DOHH2 (cell line): ENCODE measurements around the gene KCNMA1.

Source experiments
- H3F3A ChIP-seq: fragments of 200-600 bp; sonication (generic), shearing (Covaris generic); 2 replicates; pipeline ENCODE4 v1.6.0; 2016; ENCODE audit warnings: antibody characterized with exemption, mild to moderate bottlenecking; ENCODE audit not compliant: control insufficient read depth, insufficient read depth
- H3K27ac ChIP-seq: fragments of 200-600 bp; sonication (generic); 2 replicates; pipeline ENCODE4 v1.5.1; 2014; ENCODE audit warnings: low read depth, mild to moderate bottlenecking, low read length, moderate library complexity
- H3K27me3 ChIP-seq: fragments of 200-600 bp; sonication (generic); 2 replicates; pipeline ENCODE4 v1.6.1; 2014; ENCODE audit warnings: mild to moderate bottlenecking, low read length, mixed read lengths; ENCODE audit not compliant: control insufficient read depth
- H3K36me3 ChIP-seq: fragments of 200-600 bp; sonication (generic); 2 replicates; pipeline ENCODE4 v1.6.1; 2014; ENCODE audit warnings: mild to moderate bottlenecking, low read length, moderate library complexity, mixed read lengths; ENCODE audit not compliant: control insufficient read depth
- H3K4me1 ChIP-seq: fragments of 200-600 bp; sonication (generic); 2 replicates; pipeline ENCODE4 v1.6.1; 2014; ENCODE audit warnings: mild to moderate bottlenecking, low read length, mixed read lengths; ENCODE audit not compliant: control insufficient read depth
- H3K4me2 ChIP-seq: fragments of 200-600 bp; sonication (generic); 2 replicates; pipeline ENCODE4 v1.6.0; 2014; ENCODE audit warnings: mild to moderate bottlenecking, low read length, moderate library complexity
- H3K4me3 ChIP-seq: fragments of 200-600 bp; sonication (generic); 2 replicates; pipeline ENCODE4 v1.5.1; 2014; ENCODE audit warnings: mild to moderate bottlenecking, low read length, mixed read lengths
- H3K79me2 ChIP-seq: fragments of 200-600 bp; sonication (generic); 2 replicates; pipeline ENCODE4 v1.6.1; 2014; ENCODE audit warnings: mild to moderate bottlenecking, low read length, mixed read lengths; ENCODE audit not compliant: control insufficient read depth
- H3K9me2 ChIP-seq: fragments of 200-600 bp; sonication (generic); replicated peaks from 2 replicates; pipeline ENCODE4 v1.6.1; 2014; ENCODE audit warnings: mild to moderate bottlenecking, low read length, mixed read lengths; ENCODE audit not compliant: control insufficient read depth
- H3K9me3 ChIP-seq: fragments of 200-600 bp; sonication (generic); 2 replicates; pipeline ENCODE4 v1.6.1; 2014; ENCODE audit warnings: antibody characterized with exemption, low read length, mixed read lengths; ENCODE audit not compliant: control insufficient read depth, insufficient read depth
- H4K20me1 ChIP-seq: fragments of 200-600 bp; sonication (generic); 2 replicates; pipeline ENCODE4 v1.6.0; 2014; ENCODE audit warnings: low read depth, mild to moderate bottlenecking, antibody characterized with exemption, low read length, moderate library complexity; ENCODE audit not compliant: control insufficient read depth, insufficient read depth
- EZH2phosphoT487 ChIP-seq: fragments of 200-600 bp; sonication (generic); IDR thresholded peaks from 2 replicates; pipeline ENCODE4 v1.6.1; 2017; ENCODE audit warnings: borderline replicate concordance, mild to moderate bottlenecking, antibody characterized with exemption, low read length, moderate library complexity, mixed read lengths
- TF ChIP-seq, protein P1 (sequence below): fragments of 200-600 bp; sonication (generic); IDR thresholded peaks from one replicate; pipeline ENCODE4 v1.5.1; 2014; ENCODE audit warnings: antibody characterized with exemption, mild to moderate bottlenecking, low read depth, low read length; ENCODE audit not compliant: poor library complexity, severe bottlenecking

KCNMA1 gene

DNA sequence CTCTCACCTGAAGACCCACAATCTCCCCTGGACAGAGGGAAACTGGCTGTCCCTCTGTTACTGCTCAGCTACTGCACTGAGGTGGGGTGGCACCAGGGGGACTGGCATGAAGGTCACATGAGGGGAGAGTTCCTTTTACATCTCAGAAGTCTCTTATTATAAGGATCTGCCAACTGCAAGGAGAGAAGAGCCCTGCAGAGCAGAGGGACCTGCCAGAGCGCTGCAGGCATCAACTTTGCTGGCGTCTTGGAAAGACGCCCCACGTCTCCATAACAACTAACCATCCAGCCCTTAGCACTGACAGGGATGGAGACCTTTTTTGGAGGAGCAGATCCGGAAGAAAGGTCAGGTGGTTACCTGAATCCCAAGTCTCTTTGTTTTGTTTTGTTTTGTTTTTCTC is 218.6 kb downstream of the KCNMA1 start:
- Histone ChIP-seq H3K9me3 (no peaks in the 10 kb centered on the region), H3K4me3 (no peak overlapping the region), H3K27ac (no peak overlapping the region), H3K36me3 (no peaks in the 10 kb centered on the region), H3K4me2 (no peak overlapping the region), H3K27me3 (0 out of 2 replicates have a peak, but pooled peaks cover 3% of the 10 kb centered on the region), H3F3A (no peaks in the 10 kb centered on the region), H3K4me1 (no peaks in the 10 kb centered on the region), H3K79me2 (no peaks in the 10 kb centered on the region), H3K9me2 (no peaks in the 10 kb centered on the region), H4K20me1 (no peaks in the 10 kb centered on the region)
- no peak for TF ChIP-seq EZH2phosphoT487
- TF ChIP-seq, protein P1, sequence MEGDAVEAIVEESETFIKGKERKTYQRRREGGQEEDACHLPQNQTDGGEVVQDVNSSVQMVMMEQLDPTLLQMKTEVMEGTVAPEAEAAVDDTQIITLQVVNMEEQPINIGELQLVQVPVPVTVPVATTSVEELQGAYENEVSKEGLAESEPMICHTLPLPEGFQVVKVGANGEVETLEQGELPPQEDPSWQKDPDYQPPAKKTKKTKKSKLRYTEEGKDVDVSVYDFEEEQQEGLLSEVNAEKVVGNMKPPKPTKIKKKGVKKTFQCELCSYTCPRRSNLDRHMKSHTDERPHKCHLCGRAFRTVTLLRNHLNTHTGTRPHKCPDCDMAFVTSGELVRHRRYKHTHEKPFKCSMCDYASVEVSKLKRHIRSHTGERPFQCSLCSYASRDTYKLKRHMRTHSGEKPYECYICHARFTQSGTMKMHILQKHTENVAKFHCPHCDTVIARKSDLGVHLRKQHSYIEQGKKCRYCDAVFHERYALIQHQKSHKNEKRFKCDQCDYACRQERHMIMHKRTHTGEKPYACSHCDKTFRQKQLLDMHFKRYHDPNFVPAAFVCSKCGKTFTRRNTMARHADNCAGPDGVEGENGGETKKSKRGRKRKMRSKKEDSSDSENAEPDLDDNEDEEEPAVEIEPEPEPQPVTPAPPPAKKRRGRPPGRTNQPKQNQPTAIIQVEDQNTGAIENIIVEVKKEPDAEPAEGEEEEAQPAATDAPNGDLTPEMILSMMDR: no peak

GRCh38 chr10:77417806-77418640 is 219.6 kb downstream of the KCNMA1 start:
- Histone ChIP-seq H3K4me1 (no peaks in the 10 kb centered on the region), H3K4me2 (no peak overlapping the region), H3K9me2 (no peaks in the 10 kb centered on the region), H3F3A (no peaks in the 10 kb centered on the region), H3K79me2 (no peaks in the 10 kb centered on the region), H3K9me3 (no peaks in the 10 kb centered on the region), H3K27me3 (0 out of 2 replicates have a peak, but pooled peaks cover 3% of the 10 kb centered on the region), H3K4me3 (no peak overlapping the region), H3K36me3 (no peaks in the 10 kb centered on the region), H4K20me1 (no peaks in the 10 kb centered on the region), H3K27ac (no peak overlapping the region)
- TF ChIP-seq EZH2phosphoT487: no peak
- TF ChIP-seq, protein P1: no peak

- Histone ChIP-seq H3F3A (no peaks in the 10 kb centered on the region), H3K4me2 (no peak overlapping the region)
Observed at GRCh38 chr10:77417359-77417758, 220.2 kb downstream of the KCNMA1 start.

More at GRCh38 chr10:77417359-77417758, 220.2 kb downstream of the KCNMA1 start:
- H3K27me3 ChIP-seq: 0 out of 2 replicates have a peak, but pooled peaks cover 3% of the 10 kb centered on the region
- H3K27ac ChIP-seq: no peak overlapping the region
- H3K79me2 ChIP-seq: no peaks in the 10 kb centered on the region
- no peaks in the 10 kb centered on the region for H3K36me3 ChIP-seq
- H3K9me3 ChIP-seq: no peaks in the 10 kb centered on the region
- H3K4me3 ChIP-seq: no peak overlapping the region
- TF ChIP-seq EZH2phosphoT487: no peak
- TF ChIP-seq, protein P1: no peak
- no peaks in the 10 kb centered on the region for H4K20me1 ChIP-seq
- H3K9me2 ChIP-seq: no peaks in the 10 kb centered on the region
- no peaks in the 10 kb centered on the region for H3K4me1 ChIP-seq
